Measurements from ENCODE around the gene MAP1B.
"Not testable (repeated sequence)": the region's sequence is repeated elsewhere in the genome, so short reads cannot be mapped to it uniquely, and the experiment has no call there.

Gene MAP1B

GRCh38 chr5:72166070-72166979, 59.0 kb downstream of the MAP1B start:
- no peak for DNase-seq

- no peak for DNase-seq
These were observed 60.0 kb downstream of the MAP1B start for GRCh38 chr5:72167257-72167656.

GRCh38 chr5:72167804-72168203, 60.5 kb downstream of the MAP1B start:
- no peak for DNase-seq

GRCh38 chr5:72170101-72170500, 62.8 kb downstream of the MAP1B start:
- no peak for DNase-seq

- DNase-seq = not testable (repeated sequence)
These were observed 63.9 kb downstream of the MAP1B start for GRCh38 chr5:72171181-72171580.

- no peak for DNase-seq
These were observed 64.4 kb downstream of the MAP1B start for GRCh38 chr5:72171667-72172066.

- DNase-seq = no peak
These were observed 65.5 kb downstream of the MAP1B start for GRCh38 chr5:72172786-72173185.

- no peak for DNase-seq
These were observed 70.3 kb downstream of the MAP1B start for GRCh38 chr5:72177538-72177937.

- DNase-seq = no peak
These were observed 71.9 kb downstream of the MAP1B start for GRCh38 chr5:72179028-72179815.

GRCh38 chr5:72179816-72180440, 72.7 kb downstream of the MAP1B start:
- no peak for DNase-seq

- DNase-seq = no peak
These were observed 73.7 kb downstream of the MAP1B start for GRCh38 chr5:72180925-72181324.

- DNase-seq = no peak
These were observed 75.4 kb downstream of the MAP1B start for GRCh38 chr5:72182686-72183085.

- no peak for DNase-seq
These were observed 75.8 kb downstream of the MAP1B start for GRCh38 chr5:72183101-72183520.

- no peak for DNase-seq
These were observed 77.1 kb downstream of the MAP1B start for GRCh38 chr5:72184408-72184807.

GRCh38 chr5:72185496-72186329, 78.4 kb downstream of the MAP1B start:
- no peak for DNase-seq

- DNase-seq = no peak
These were observed 80.3 kb downstream of the MAP1B start for GRCh38 chr5:72187388-72188075.

GRCh38 chr5:72188166-72188565, 80.9 kb downstream of the MAP1B start:
- no peak for DNase-seq

- no peak for DNase-seq
These were observed 81.9 kb downstream of the MAP1B start for GRCh38 chr5:72189146-72189545.

GRCh38 chr5:72191404-72191803, 84.1 kb downstream of the MAP1B start:
- DNase-seq = no peak

GRCh38 chr5:72194846-72195245, 87.6 kb downstream of the MAP1B start:
- no peak for DNase-seq

- DNase-seq = no peak
These were observed 88.3 kb downstream of the MAP1B start for GRCh38 chr5:72195581-72195980.

- no peak for DNase-seq
These were observed 90.1 kb downstream of the MAP1B start for GRCh38 chr5:72197393-72197792.
